AG04449 (cell line): ENCODE measurements around the gene CHRM4.
A peak's percentile ranks its signal among the peaks of the same experiment; 100 is the strongest.

ENCODE experiments used
- CTCF ChIA-PET: fragments of 350-600 bp; formaldehyde crosslinking; extraction: SDS; loops from one replicate; lab custom pipeline; 2021; ENCODE audit warnings: antibody characterized with exemption; lab: Yijun Ruan, JAX
- POLR2A ChIA-PET: fragments of 400-600, 350-600 bp; formaldehyde crosslinking; extraction: SDS; loops from one replicate; lab custom pipeline; 2020; ENCODE audit warnings: antibody characterized with exemption, inconsistent platforms; lab: Yijun Ruan, JAX
- DNase-seq: peaks from one replicate; pipeline ENCODE4 v3.0.0-alpha.2; 2010; ENCODE audit warnings: low read depth, low spot score
- H3K4me3 ChIP-seq: 2 replicates; pipeline ENCODE4 v1.5.1; 2011; ENCODE audit warnings: low read depth, mild to moderate bottlenecking, control low read depth, low read length
- TF ChIP-seq, protein P1 (sequence below): IDR thresholded peaks from one replicate; pipeline ENCODE4 v1.5.1; 2011; ENCODE audit warnings: mild to moderate bottlenecking, moderate library complexity, low read length, control low read depth, inconsistent platforms; ENCODE audit not compliant: insufficient read depth; ENCODE audit errors: missing control alignments

The CHRM4 gene

GRCh38 chr11:46386005-46386578 lies 5.5 kb downstream of the CHRM4 start:
- no peak for DNase-seq
- H3K4me3 ChIP-seq, result no peak overlapping the region
- ChIA-PET POLR2A (no interaction called here), CTCF (interaction anchor here (1.6 to 7.5 kb wide), 6 partner anchors 17 to 233 kb away, joined by 5 to 103 read pairs (median 46); partner anchors contain the start of genes ATG13 and HARBI1)
- TF ChIP-seq, protein P1, sequence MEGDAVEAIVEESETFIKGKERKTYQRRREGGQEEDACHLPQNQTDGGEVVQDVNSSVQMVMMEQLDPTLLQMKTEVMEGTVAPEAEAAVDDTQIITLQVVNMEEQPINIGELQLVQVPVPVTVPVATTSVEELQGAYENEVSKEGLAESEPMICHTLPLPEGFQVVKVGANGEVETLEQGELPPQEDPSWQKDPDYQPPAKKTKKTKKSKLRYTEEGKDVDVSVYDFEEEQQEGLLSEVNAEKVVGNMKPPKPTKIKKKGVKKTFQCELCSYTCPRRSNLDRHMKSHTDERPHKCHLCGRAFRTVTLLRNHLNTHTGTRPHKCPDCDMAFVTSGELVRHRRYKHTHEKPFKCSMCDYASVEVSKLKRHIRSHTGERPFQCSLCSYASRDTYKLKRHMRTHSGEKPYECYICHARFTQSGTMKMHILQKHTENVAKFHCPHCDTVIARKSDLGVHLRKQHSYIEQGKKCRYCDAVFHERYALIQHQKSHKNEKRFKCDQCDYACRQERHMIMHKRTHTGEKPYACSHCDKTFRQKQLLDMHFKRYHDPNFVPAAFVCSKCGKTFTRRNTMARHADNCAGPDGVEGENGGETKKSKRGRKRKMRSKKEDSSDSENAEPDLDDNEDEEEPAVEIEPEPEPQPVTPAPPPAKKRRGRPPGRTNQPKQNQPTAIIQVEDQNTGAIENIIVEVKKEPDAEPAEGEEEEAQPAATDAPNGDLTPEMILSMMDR, result no peak

DNA sequence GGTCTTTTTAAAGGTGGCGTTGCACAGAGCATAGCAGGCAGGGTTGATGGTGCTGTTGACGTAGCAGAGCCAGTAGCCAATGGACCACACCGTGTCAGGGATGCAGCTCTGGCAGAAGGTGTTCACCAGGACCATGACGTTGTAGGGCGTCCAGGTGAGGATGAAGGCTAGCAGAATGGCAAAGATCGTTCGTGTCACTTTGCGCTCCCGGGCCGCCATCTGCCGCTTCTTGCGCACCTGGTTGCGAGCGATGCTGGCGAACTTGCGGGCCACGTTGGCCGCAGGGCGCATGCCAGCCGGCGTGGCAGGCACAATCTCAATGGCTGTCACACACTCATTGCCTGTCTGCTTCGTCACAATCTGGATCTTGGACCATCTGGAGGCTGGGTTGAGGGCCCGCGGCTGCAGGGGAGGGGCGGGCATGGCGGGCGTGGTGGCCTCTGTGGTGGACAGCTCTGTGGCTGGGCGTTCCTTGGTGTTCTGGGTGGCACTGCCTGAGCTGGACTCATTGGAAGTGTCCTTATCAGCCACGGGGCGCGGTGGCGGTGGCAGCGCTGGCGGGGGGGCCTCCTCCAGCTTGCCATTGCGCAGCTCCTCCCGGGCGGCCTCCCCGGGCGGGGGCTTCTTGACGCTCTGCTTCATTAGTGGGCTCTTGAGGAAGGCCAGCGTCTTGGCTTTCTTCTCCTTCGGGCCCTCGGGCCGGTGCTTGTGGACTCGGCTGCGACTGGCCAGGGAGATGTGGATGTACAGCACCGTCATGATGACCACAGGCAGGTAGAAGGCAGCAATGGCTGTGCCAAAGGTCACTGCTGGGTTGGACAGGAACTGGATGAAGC lies 6.2 kb downstream of the CHRM4 start:
- no peak for DNase-seq
- ChIA-PET CTCF (interaction anchor here (1.6 to 5.2 kb wide), 2 partner anchors 16 to 150 kb away, joined by 5 to 62 read pairs; no protein-coding TSS in a partner anchor), POLR2A (no interaction called here)
- TF ChIP-seq, protein P1, result no peak
- no peak overlapping the region for H3K4me3 ChIP-seq

DNA sequence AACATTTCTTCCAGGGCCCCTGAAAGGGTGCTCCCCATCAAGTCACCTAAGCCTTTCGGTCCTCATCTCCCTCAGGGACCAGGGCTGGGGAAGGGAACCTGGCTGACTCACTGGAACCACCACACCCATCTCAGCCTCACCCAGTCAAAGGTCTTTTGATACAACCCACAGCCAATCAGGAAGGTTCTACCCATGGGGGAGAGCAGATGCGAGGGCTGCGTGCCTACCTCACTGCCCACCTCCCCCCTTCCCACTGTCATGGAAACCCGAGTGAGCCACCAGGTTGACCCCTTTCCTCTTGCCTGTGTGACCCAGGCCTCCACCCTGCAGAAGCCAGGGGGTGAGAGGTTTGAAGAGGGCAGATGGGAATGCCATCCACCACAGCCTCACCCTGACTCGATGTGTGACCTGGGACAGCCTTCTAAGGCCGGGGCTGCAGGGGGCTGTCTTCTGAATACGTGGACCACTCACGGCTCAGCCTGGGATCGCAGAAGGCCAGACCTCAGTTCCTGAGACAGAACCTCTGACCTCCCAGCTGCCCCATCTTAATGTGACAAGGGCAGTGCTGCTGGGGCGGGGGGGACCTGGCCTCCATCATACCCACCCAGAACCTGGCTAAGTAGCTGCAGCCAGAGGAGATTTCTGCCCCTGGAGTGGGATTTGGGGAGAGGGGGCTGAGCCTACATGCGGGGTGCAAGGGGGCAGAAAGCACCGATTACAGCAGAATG lies 7.4 kb downstream of the CHRM4 start:
- POLR2A ChIA-PET, result no interaction called here
- TF ChIP-seq, protein P1, result no peak
- H3K4me3 ChIP-seq, result no peak overlapping the region
- CTCF ChIA-PET, result interaction anchor here (0.6 to 2.4 kb wide), 21 partner anchors 8 to 432 kb away, joined by 3 to 32 read pairs (median 5); partner anchors contain the start of gene CHRM4
- no peak for DNase-seq

GRCh38 chr11:46383404-46383758 lies 8.2 kb downstream of the CHRM4 start:
- ChIA-PET POLR2A (no interaction called here), CTCF (interaction anchor here (0.6 to 2.4 kb wide), 29 partner anchors 9 to 433 kb away, joined by 3 to 32 read pairs (median 4); partner anchors contain the start of gene CHRM4)
- TF ChIP-seq, protein P1, result no peak
- no peak overlapping the region for H3K4me3 ChIP-seq
- DNase-seq, result no peak

DNA sequence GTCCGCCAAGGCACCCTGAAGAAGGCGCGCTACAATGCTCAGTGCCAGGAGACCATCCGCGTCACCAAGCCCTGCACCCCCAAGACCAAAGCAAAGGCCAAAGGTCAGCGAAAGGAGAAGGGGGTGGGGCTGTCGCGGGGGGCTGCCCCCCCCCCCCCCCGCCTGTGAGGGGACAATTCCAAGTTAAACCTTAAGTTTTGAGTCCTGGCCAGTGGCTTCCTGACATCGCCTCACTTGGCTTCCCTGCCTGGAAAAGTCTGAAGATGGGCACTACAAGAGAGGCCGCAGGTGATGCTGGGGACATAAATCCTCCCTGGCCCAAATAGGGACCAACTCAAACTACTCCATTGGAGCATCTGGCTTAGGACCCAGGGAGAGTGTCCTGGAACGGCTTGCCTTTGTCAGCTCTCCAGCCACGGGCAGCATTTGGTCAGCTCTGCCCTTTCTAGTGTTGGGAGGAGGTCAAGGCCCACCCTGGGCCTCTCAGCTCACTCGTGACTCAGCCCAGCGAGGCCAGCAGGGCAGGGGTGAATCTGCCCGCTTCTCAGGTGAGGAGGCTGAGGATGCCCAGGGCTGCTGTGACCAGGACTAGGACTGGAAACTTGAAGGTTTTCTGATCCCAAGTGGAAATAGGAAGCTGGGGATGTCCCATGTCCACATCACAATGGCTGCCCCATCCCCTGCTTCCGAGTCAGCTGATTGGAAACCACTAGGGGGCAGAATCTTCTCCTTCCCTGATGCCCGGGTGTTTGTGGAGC lies 8.8 kb downstream of the CHRM4 start:
- POLR2A ChIA-PET, result no interaction called here

More for the DNA sequence above, 8.8 kb downstream of the CHRM4 start:
- no peak for DNase-seq
- TF ChIP-seq, protein P1, result peak; percentile 65
- peak overlapping the region; percentile 64 for H3K4me3 ChIP-seq
- CTCF ChIA-PET, result interaction anchor here (0.6 to 2.4 kb wide), 28 partner anchors 9 to 433 kb away, joined by 3 to 32 read pairs (median 4); partner anchors contain the start of gene CHRM4
